ENCODE measurements around the gene KRT23.

Gene KRT23

GRCh38 chr17:40938981-40939380 lies 1.5 kb upstream of the KRT23 start:
- no peaks in the 10 kb centered on the region for H3K4me1 ChIP-seq (ENCODE audit: control insufficient read depth, low read length)
- no peaks in the 10 kb centered on the region for H3K36me3 ChIP-seq (ENCODE audit: control insufficient read depth, low read length)
- no peaks in the 10 kb centered on the region for H3K9me3 ChIP-seq (ENCODE audit: control insufficient read depth, insufficient read depth, low read length)
- TF ChIP-seq EZH2phosphoT487 (IDR thresholded peaks at IDR 0.05; ENCODE audit: borderline replicate concordance, low read length) (no peak), CTCF (IDR thresholded peaks at IDR 0.05; ENCODE audit: low read depth, low read length, poor library complexity, severe bottlenecking) (no peak)
- no peaks in the 10 kb centered on the region for H3K79me2 ChIP-seq (ENCODE audit: control insufficient read depth, low read length)
- no peak overlapping the region for H3K27ac ChIP-seq (ENCODE audit: low read depth, low read length)
- no peaks in the 10 kb centered on the region for H3K9me2 ChIP-seq (replicated peaks; ENCODE audit: control insufficient read depth, low read length)
- H3K27me3 ChIP-seq (ENCODE audit: control insufficient read depth, low read length): no peaks in the 10 kb centered on the region
- H3K4me3 ChIP-seq (ENCODE audit: low read length): no peak overlapping the region
- H3F3A ChIP-seq (ENCODE audit: control insufficient read depth, insufficient read depth): no peaks in the 10 kb centered on the region
- H4K20me1 ChIP-seq (ENCODE audit: control insufficient read depth, insufficient read depth, low read depth, low read length): no peaks in the 10 kb centered on the region
- no peak overlapping the region for H3K4me2 ChIP-seq (ENCODE audit: low read length)

GRCh38 chr17:40936976-40937375 lies 470 bp downstream of the KRT23 start:
- Histone ChIP-seq H3K27ac (ENCODE audit: low read depth, low read length) (no peak overlapping the region), H3K9me3 (ENCODE audit: control insufficient read depth, insufficient read depth, low read length) (no peaks in the 10 kb centered on the region), H3F3A (ENCODE audit: control insufficient read depth, insufficient read depth) (no peaks in the 10 kb centered on the region), H3K27me3 (ENCODE audit: control insufficient read depth, low read length) (peaks cover 5% of the 10 kb centered on the region; the same call in 1 of the 2 replicates), H3K4me2 (ENCODE audit: low read length) (no peak overlapping the region), H4K20me1 (ENCODE audit: control insufficient read depth, insufficient read depth, low read depth, low read length) (no peaks in the 10 kb centered on the region), H3K4me3 (ENCODE audit: low read length) (no peak overlapping the region), H3K79me2 (ENCODE audit: control insufficient read depth, low read length) (no peaks in the 10 kb centered on the region), H3K4me1 (ENCODE audit: control insufficient read depth, low read length) (no peaks in the 10 kb centered on the region), H3K36me3 (ENCODE audit: control insufficient read depth, low read length) (no peaks in the 10 kb centered on the region), H3K9me2 (replicated peaks; ENCODE audit: control insufficient read depth, low read length) (no peaks in the 10 kb centered on the region)
- TF ChIP-seq EZH2phosphoT487 (IDR thresholded peaks at IDR 0.05; ENCODE audit: borderline replicate concordance, low read length) (no peak), CTCF (IDR thresholded peaks at IDR 0.05; ENCODE audit: low read depth, low read length, poor library complexity, severe bottlenecking) (no peak)

GRCh38 chr17:40936437-40936971 lies 942 bp downstream of the KRT23 start:
- no peaks in the 10 kb centered on the region for H3K79me2 ChIP-seq (ENCODE audit: control insufficient read depth, low read length)
- no peaks in the 10 kb centered on the region for H4K20me1 ChIP-seq (ENCODE audit: control insufficient read depth, insufficient read depth, low read depth, low read length)
- H3F3A ChIP-seq (ENCODE audit: control insufficient read depth, insufficient read depth): no peaks in the 10 kb centered on the region
- no peaks in the 10 kb centered on the region for H3K9me3 ChIP-seq (ENCODE audit: control insufficient read depth, insufficient read depth, low read length)
- no peaks in the 10 kb centered on the region for H3K36me3 ChIP-seq (ENCODE audit: control insufficient read depth, low read length)
- no peak for TF ChIP-seq EZH2phosphoT487 (IDR thresholded peaks at IDR 0.05; ENCODE audit: borderline replicate concordance, low read length)
- no peak for TF ChIP-seq CTCF (IDR thresholded peaks at IDR 0.05; ENCODE audit: low read depth, low read length, poor library complexity, severe bottlenecking)
- H3K27ac ChIP-seq (ENCODE audit: low read depth, low read length): no peak overlapping the region
- peaks cover 5% of the 10 kb centered on the region; the same call in 1 of the 2 replicates for H3K27me3 ChIP-seq (ENCODE audit: control insufficient read depth, low read length)
- no peaks in the 10 kb centered on the region for H3K4me1 ChIP-seq (ENCODE audit: control insufficient read depth, low read length)
- no peak overlapping the region for H3K4me2 ChIP-seq (ENCODE audit: low read length)
- H3K9me2 ChIP-seq (replicated peaks; ENCODE audit: control insufficient read depth, low read length): no peaks in the 10 kb centered on the region
- H3K4me3 ChIP-seq (ENCODE audit: low read length): no peak overlapping the region

Data from DOHH2 (cell line).